ENCODE measurements around the gene MCUB.

DNA sequence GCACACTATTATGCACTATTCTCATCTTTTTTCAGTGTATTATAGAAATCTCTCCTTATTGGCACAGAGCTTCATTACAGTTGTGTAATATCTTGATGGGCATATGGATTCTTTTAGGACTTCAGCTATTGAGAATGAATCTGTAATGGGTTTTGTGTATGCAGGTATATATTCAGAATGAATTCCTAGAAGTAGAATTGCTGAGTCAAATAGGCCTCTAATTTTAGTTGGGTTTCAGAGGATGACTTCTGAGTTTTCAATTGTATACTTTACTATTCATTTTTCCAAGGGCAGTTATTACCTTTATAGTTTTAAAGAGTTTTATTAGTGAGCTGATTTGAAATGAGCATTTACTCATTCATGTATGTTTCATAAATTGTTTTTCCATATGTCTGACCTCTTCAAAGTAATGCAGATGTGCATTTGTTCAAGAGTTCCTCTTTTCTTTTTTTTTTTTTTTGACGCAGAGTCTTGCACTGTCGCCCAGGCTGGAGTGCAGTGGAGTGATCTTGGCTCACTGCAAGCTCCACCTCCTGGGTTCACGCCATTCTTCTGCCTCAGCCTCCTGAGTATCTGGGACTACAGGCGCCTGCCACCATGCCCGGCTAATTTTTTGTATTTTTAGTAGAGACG is 123.7 kb downstream of the MCUB start:
- TF ChIP-seq, protein P1, sequence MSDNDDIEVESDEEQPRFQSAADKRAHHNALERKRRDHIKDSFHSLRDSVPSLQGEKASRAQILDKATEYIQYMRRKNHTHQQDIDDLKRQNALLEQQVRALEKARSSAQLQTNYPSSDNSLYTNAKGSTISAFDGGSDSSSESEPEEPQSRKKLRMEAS (IDR thresholded peaks at IDR 0.05): no peak
- TF ChIP-seq, protein P2, sequence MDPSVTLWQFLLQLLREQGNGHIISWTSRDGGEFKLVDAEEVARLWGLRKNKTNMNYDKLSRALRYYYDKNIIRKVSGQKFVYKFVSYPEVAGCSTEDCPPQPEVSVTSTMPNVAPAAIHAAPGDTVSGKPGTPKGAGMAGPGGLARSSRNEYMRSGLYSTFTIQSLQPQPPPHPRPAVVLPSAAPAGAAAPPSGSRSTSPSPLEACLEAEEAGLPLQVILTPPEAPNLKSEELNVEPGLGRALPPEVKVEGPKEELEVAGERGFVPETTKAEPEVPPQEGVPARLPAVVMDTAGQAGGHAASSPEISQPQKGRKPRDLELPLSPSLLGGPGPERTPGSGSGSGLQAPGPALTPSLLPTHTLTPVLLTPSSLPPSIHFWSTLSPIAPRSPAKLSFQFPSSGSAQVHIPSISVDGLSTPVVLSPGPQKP (IDR thresholded peaks at IDR 0.05; ENCODE audit: low read depth, low read length): no peak

All from A549 (cell line).